Coronary artery (tissue), 2 donors: ENCODE results near the gene TSPAN9.

Experiments
- DNase-seq: peaks from one replicate; pipeline ENCODE4 v3.0.0-alpha.2; 2017; ENCODE audit warnings: low spot score
- H3K27ac ChIP-seq, 2 donors: fragments of 200-600 bp; sonication (generic); one replicate each; pipeline ENCODE4 v1.5.1; 2016 to 2019
- H3K4me3 ChIP-seq: fragments of 200-600 bp; sonication (generic); 2 replicates; pipeline ENCODE4 v1.5.1; 2016; ENCODE audit warnings: mild to moderate bottlenecking, moderate library complexity
- TF ChIP-seq, protein P1 (sequence below): fragments of 200-600 bp; sonication (generic); IDR thresholded peaks from one replicate; pipeline ENCODE4 v1.5.1; 2019; ENCODE audit warnings: antibody characterized with exemption

The TSPAN9 gene

GRCh38 chr12:3040026-3040656, 37.0 kb upstream of the TSPAN9 start:
- no peak for DNase-seq
- TF ChIP-seq, protein P1, sequence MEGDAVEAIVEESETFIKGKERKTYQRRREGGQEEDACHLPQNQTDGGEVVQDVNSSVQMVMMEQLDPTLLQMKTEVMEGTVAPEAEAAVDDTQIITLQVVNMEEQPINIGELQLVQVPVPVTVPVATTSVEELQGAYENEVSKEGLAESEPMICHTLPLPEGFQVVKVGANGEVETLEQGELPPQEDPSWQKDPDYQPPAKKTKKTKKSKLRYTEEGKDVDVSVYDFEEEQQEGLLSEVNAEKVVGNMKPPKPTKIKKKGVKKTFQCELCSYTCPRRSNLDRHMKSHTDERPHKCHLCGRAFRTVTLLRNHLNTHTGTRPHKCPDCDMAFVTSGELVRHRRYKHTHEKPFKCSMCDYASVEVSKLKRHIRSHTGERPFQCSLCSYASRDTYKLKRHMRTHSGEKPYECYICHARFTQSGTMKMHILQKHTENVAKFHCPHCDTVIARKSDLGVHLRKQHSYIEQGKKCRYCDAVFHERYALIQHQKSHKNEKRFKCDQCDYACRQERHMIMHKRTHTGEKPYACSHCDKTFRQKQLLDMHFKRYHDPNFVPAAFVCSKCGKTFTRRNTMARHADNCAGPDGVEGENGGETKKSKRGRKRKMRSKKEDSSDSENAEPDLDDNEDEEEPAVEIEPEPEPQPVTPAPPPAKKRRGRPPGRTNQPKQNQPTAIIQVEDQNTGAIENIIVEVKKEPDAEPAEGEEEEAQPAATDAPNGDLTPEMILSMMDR: no peak
- no peak overlapping the region for H3K27ac ChIP-seq
- H3K4me3 ChIP-seq: no peak overlapping the region

GRCh38 chr12:3040663-3041544, 36.3 kb upstream of the TSPAN9 start:
- TF ChIP-seq, protein P1: no peak
- no peak overlapping the region for H3K4me3 ChIP-seq
- no peak overlapping the region for H3K27ac ChIP-seq
- DNase-seq: no peak

GRCh38 chr12:3041558-3042164, 35.5 kb upstream of the TSPAN9 start:
- H3K4me3 ChIP-seq: no peak overlapping the region
- no peak overlapping the region for H3K27ac ChIP-seq
- no peak for DNase-seq
- TF ChIP-seq, protein P1: peak; percentile 56

GRCh38 chr12:3042394-3042793, 34.8 kb upstream of the TSPAN9 start:
- H3K27ac ChIP-seq: no peak overlapping the region
- no peak for DNase-seq
- TF ChIP-seq, protein P1: no peak
- no peak overlapping the region for H3K4me3 ChIP-seq

GRCh38 chr12:3042826-3043225, 34.4 kb upstream of the TSPAN9 start:
- H3K4me3 ChIP-seq: no peak overlapping the region
- H3K27ac ChIP-seq: no peak overlapping the region
- TF ChIP-seq, protein P1: no peak
- DNase-seq: no peak

GRCh38 chr12:3043406-3043805, 33.8 kb upstream of the TSPAN9 start:
- no peak overlapping the region for H3K27ac ChIP-seq
- DNase-seq: no peak

More at GRCh38 chr12:3043406-3043805, 33.8 kb upstream of the TSPAN9 start:
- no peak overlapping the region for H3K4me3 ChIP-seq
- TF ChIP-seq, protein P1: no peak
